ENCODE results near the gene UGT2B11. TPM values are rescaled to one million over a fixed set of nuclear protein-coding genes. Genes with fewer than 3 reads are reported as not detected.
"Not testable (repeated sequence)": the region's sequence is repeated elsewhere in the genome, so short reads cannot be mapped to it uniquely, and the experiment has no call there.

The UGT2B11 gene
- total RNA-seq, 2 donors from 2014 or later = not detected

GRCh38 chr4:69223277-69223676 lies 8.7 kb upstream of the UGT2B11 start:
- H3K9me3 ChIP-seq (ENCODE audit: control insufficient read depth, low read length); H3K27ac ChIP-seq (ENCODE audit: low read depth, low read length); H3K27ac Mint-ChIP-seq; H3K9me3 Mint-ChIP-seq; H3K36me3 Mint-ChIP-seq (ENCODE audit: low read depth); H3K4me3 ChIP-seq (ENCODE audit: low read length); H3K4me1 Mint-ChIP-seq; H3K4me3 Mint-ChIP-seq; H3K36me3 ChIP-seq (ENCODE audit: control insufficient read depth, insufficient read depth, low read length); H3K4me1 ChIP-seq (ENCODE audit: control insufficient read depth, insufficient read depth, low read length); H3K9ac ChIP-seq (ENCODE audit: extremely low read depth, low read length, poor library complexity, severe bottlenecking); H3K27me3 Mint-ChIP-seq (ENCODE audit: insufficient read depth); DNase-seq; H3K27me3 ChIP-seq (ENCODE audit: control insufficient read depth, insufficient read depth, low read length, poor library complexity, severe bottlenecking): not testable (repeated sequence)
- 93 to 95% methylated on average over 5 to 6 of the region's 6 CpGs for WGBS, 2 experiments (ENCODE audit: insufficient coverage in 1 of 2, insufficient read length in 1 of 2)
- peak; percentile 58 for TF ChIP-seq CTCF (conservative IDR thresholded peaks at IDR 0.05)

- H3K4me3 Mint-ChIP-seq; H3K9me3 ChIP-seq (ENCODE audit: control insufficient read depth, low read length); H3K9ac ChIP-seq (ENCODE audit: extremely low read depth, low read length, poor library complexity, severe bottlenecking); H3K9me3 Mint-ChIP-seq; DNase-seq; H3K4me1 ChIP-seq (ENCODE audit: control insufficient read depth, insufficient read depth, low read length); H3K36me3 ChIP-seq (ENCODE audit: control insufficient read depth, insufficient read depth, low read length); H3K4me1 Mint-ChIP-seq; H3K27me3 ChIP-seq (ENCODE audit: control insufficient read depth, insufficient read depth, low read length, poor library complexity, severe bottlenecking); H3K27ac Mint-ChIP-seq; H3K4me3 ChIP-seq (ENCODE audit: low read length); H3K27ac ChIP-seq (ENCODE audit: low read depth, low read length); H3K27me3 Mint-ChIP-seq (ENCODE audit: insufficient read depth); H3K36me3 Mint-ChIP-seq (ENCODE audit: low read depth): not testable (repeated sequence)
- 100% methylated on average over 2 of the region's 2 CpGs; no CpG with 5 or more reads in 1 of the 2 experiments for WGBS, 2 experiments (ENCODE audit: insufficient coverage in 1 of 2, insufficient read length in 1 of 2)
Measured at GRCh38 chr4:69218491-69218890, 3.9 kb upstream of the UGT2B11 start.

GRCh38 chr4:69210911-69211310 lies 3.6 kb downstream of the UGT2B11 start:
- no peak for DNase-seq
- H3K36me3 ChIP-seq (ENCODE audit: control insufficient read depth, insufficient read depth, low read length) = no peaks in the 10 kb centered on the region
- no peak overlapping the region for H3K4me3 ChIP-seq (ENCODE audit: low read length)
- no peak overlapping the region for H3K27ac ChIP-seq (ENCODE audit: low read depth, low read length)
- no peak overlapping the region for H3K4me3 Mint-ChIP-seq
- no peaks in the 10 kb centered on the region for H3K9me3 Mint-ChIP-seq
- no peaks in the 10 kb centered on the region for H3K27me3 ChIP-seq (ENCODE audit: control insufficient read depth, insufficient read depth, low read length, poor library complexity, severe bottlenecking)
- 95 to 100% methylated on average over 1 of the region's 1 CpG for WGBS, 2 experiments (ENCODE audit: insufficient coverage in 1 of 2, insufficient read length in 1 of 2)
- H3K9me3 ChIP-seq (ENCODE audit: control insufficient read depth, low read length) = no peaks in the 10 kb centered on the region
- H3K4me1 ChIP-seq (ENCODE audit: control insufficient read depth, insufficient read depth, low read length) = no peaks in the 10 kb centered on the region
- H3K27ac Mint-ChIP-seq = no peak overlapping the region
- H3K27me3 Mint-ChIP-seq (ENCODE audit: insufficient read depth) = no peaks in the 10 kb centered on the region
- H3K36me3 Mint-ChIP-seq (ENCODE audit: low read depth) = no peaks in the 10 kb centered on the region
- TF ChIP-seq CTCF (conservative IDR thresholded peaks at IDR 0.05) = no peak
- H3K4me1 Mint-ChIP-seq = peaks cover 7% of the 10 kb centered on the region
- no peak overlapping the region for H3K9ac ChIP-seq (ENCODE audit: extremely low read depth, low read length, poor library complexity, severe bottlenecking)

- not testable (repeated sequence) for DNase-seq; H3K27ac ChIP-seq (ENCODE audit: low read depth, low read length); H3K36me3 ChIP-seq (ENCODE audit: control insufficient read depth, insufficient read depth, low read length); H3K4me1 Mint-ChIP-seq; H3K27me3 Mint-ChIP-seq (ENCODE audit: insufficient read depth); H3K4me1 ChIP-seq (ENCODE audit: control insufficient read depth, insufficient read depth, low read length); H3K36me3 Mint-ChIP-seq (ENCODE audit: low read depth); H3K4me3 ChIP-seq (ENCODE audit: low read length); H3K9ac ChIP-seq (ENCODE audit: extremely low read depth, low read length, poor library complexity, severe bottlenecking); H3K4me3 Mint-ChIP-seq; H3K27me3 ChIP-seq (ENCODE audit: control insufficient read depth, insufficient read depth, low read length, poor library complexity, severe bottlenecking); H3K27ac Mint-ChIP-seq
- peaks cover 14% of the 10 kb centered on the region for H3K9me3 Mint-ChIP-seq
- WGBS, 2 experiments (ENCODE audit: insufficient coverage in 1 of 2, insufficient read length in 1 of 2) = 93 to 94% methylated on average over 2 to 4 of the region's 4 CpGs
- H3K9me3 ChIP-seq (ENCODE audit: control insufficient read depth, low read length) = peaks cover 20% of the 10 kb centered on the region
Measured at GRCh38 chr4:69198506-69198905, 16.0 kb downstream of the UGT2B11 start.

All from endodermal cell (in vitro differentiated cells).